Measurements from ENCODE around the gene NR2C2.
"Not testable (repeated sequence)": the region's sequence is repeated elsewhere in the genome, so short reads cannot be mapped to it uniquely, and the experiment has no call there.

Gene NR2C2

GRCh38 chr3:14959359-14959943 is 12.1 kb downstream of the NR2C2 start:
- no peak for DNase-seq (ENCODE audit: low read depth in 2 of 2)

DNA sequence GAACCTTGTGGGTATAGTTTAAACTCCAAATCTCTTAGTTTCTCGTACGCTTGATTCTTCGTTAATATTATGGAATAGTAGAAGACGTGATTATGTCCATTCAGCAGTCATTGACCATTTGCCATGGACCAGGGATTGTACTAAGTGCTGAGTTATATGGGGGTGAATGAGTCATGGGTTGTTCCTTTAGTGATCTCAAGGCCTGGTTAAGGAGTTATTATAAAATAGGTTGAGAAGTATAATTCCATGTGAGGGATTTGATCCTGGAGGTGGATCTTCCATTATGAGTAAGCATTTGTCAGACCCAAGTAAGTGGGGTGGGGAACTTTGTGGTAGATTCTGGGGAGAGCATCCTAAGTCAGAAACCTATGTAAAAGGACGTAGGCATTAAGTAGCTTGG is 15.4 kb downstream of the NR2C2 start:
- DNase-seq (ENCODE audit: low read depth in 2 of 2), result no peak

DNA sequence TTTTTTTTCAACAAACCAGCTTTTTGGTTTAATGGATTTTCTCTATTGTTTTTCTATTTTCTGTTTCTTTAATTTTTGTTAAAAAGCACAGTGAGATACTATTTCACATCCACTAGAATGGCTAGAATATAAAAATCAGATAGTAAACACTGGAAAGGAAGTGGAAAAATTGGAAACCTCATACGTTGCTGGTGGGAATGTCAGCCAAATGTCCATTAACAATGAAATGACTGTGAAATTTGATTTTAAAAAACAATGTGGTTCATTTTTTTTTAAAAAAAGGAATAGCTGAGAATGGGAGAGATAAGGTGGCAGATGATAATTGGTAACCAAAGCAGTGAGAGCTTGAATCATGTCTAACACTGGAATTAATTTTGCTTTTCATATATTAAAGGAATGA is 19.9 kb downstream of the NR2C2 start:
- DNase-seq (ENCODE audit: low read depth in 2 of 2), result no peak

GRCh38 chr3:14969671-14970070 is 22.3 kb downstream of the NR2C2 start:
- DNase-seq (ENCODE audit: low read depth in 2 of 2), result no peak

GRCh38 chr3:14976317-14976716 is 28.9 kb downstream of the NR2C2 start:
- DNase-seq (ENCODE audit: low read depth in 2 of 2), result no peak

GRCh38 chr3:14980689-14981088 is 33.3 kb downstream of the NR2C2 start:
- no peak for DNase-seq (ENCODE audit: low read depth in 2 of 2)

- no peak for DNase-seq (ENCODE audit: low read depth in 2 of 2)
These were observed 37.3 kb downstream of the NR2C2 start for GRCh38 chr3:14984581-14985113.

DNA sequence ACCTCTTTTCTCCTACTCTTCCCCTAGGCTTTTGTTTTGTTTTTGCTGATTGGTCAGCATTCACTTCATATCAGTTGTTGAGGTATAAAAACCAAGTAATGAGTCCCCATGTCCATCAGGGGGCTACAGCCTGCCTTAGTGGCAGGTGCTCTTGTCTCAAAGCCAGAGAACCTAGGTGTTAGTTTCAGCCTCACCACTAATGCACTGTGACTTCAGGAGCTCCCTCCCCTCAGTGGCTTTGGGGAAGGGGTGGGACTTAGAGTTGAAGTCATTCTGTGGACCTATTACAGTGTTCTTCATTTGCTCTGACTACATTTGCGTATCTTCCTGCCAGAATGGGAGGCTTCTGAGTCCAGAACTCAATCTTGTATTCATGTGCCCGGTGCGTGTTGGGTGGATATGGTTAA is 41.6 kb downstream of the NR2C2 start:
- no peak for DNase-seq (ENCODE audit: low read depth in 2 of 2)

- DNase-seq (ENCODE audit: low read depth in 2 of 2), result no peak
These were observed 42.8 kb downstream of the NR2C2 start for GRCh38 chr3:14989943-14990779.

GRCh38 chr3:14990780-14991148 is 43.4 kb downstream of the NR2C2 start:
- DNase-seq (ENCODE audit: low read depth in 2 of 2), result no peak

DNA sequence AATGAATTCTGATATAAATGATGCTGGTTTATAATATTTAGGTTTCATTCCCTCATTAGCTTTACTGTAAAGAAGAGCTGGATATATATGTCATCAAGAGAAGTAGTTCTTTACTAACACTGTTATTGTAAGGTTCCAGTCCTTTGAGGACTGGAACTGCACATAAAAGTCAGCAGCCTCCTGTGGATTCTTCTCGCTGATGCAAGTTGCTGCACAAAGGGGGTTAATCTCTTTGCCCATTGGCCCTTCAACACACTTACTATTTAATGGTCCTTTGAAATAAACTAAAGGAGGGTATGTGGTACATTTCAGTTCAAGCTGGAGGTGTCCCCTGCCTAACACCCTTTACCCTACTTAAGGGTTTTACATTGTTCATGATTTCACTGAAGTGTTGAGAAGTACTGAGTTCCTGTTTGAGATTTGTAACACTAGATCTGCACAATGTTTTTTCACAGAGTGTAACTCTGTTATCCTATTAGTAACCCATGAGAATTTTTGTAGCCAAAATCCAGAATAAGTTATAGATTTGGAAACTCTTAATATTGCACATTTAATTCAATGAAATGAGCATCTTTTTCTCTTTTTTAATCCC is 43.9 kb downstream of the NR2C2 start:
- DNase-seq (ENCODE audit: low read depth in 2 of 2), result no peak

DNA sequence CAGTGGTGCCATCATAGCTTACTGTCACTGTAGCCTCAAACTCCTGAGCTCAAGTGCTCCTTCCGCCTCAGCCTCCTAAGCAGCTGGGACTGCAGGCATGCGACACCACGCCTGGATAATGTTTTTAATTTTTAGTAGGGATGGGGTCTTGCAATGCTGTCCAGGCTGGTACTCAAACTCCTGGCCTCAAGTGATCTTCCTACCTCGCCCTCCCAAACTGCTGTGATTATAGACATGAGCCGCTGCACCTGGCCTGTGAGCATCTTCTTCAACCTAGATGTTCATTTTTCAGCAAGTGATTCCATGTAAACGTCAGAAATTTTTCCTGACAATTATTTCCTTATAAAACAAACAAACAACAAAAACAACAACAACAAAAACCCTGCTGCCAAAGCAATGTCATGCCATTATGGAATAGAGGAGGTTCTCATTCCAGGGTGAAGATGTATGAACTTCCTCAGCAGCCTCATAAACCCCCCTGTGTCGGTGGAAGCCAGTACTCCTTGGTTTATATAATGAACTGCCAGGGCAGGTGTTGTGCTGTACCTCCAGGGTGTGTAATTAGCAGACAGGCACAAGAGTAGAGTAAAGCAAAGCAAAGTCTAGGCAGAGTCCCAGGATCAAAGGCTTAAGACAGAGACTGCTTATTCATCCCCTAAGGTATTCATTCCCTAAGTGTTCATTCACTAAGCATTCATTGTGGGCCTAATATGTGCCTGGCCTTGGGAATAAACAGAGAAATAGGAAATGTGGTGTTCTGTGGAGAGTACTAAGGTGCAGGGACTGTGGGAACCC is 44.6 kb downstream of the NR2C2 start:
- DNase-seq (ENCODE audit: low read depth in 2 of 2), result no peak

DNA sequence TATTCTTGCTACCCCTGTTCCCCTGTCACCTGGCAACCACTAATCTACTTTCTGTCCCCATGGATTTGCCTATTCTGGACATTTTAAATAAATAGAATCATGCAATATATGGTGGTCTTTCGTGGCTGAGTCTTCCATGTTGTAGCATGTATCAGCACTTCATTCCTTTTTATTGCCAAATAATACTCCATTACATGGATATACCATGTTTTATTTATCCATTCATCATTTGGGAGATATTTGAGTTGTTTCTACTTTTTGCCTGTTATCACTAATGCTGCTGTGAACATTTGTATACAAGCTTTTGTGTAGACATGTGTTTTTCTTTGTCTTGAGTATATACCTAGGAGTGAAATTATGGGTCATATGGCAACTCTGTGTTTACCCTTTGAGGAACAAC is 50.6 kb downstream of the NR2C2 start:
- DNase-seq (ENCODE audit: low read depth in 2 of 2), result no peak

- not testable (repeated sequence) for DNase-seq (ENCODE audit: low read depth in 2 of 2)
These were observed 51.8 kb downstream of the NR2C2 start for GRCh38 chr3:14999182-14999581.

DNA sequence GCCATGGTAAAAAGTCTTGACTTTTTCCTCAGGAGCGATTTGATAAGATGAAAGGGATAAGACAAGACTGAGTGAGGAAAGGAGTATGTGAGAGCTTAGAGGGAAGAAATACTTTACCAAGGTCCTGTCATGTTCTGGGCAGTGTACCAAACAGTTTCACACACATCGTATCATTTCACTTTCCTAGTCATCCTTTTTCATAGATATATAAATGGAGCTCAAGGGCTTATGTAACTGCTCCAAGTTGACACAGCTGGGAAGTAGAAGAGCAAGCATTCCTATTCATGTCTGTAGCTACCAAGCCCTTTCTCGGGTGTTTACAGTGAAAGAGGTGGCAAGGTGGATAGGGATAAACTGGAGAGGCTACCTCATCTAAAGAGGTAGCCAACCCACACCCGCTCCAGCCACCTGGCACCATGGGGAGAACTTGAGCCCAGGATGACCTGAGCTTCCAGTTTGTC is 60.3 kb downstream of the NR2C2 start:
- no peak for DNase-seq (ENCODE audit: low read depth in 2 of 2)

DNA sequence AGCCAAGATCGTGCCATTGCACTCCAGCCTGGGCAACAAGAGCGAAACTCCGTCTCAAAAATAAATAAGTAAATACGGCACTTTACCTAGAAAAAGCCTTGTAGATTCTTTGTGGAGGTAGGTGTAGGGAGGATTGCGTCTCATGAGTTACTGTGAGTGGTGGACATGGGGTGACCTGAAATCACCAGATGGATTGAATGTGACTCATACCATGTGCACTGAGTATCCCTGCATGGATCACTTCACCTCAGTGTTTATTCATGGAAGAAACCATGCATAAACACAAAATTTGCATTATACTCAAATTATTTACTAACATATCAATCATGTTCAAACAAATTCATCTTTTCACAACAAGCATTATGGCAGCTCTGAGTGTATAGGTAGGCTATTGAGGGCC is 61.8 kb downstream of the NR2C2 start:
- no peak for DNase-seq (ENCODE audit: low read depth in 2 of 2)

DNA sequence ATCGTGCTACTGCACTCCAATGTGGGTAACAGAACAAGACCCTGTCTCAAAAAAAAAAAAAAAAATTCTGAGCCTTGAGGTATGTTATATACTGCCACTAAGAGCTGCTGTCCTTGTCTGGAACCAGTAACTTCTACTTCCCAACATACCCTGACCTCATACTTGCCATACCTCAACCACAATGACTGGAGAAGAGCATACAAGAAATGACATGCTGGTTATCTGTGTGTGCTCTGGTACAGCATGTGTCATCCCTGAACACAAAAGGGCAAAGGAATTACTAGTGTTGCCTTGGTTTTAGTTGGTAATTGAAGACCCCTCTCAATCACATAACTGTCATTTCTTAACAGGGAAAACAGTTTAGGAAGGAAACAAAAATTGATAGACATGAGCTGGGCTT is 63.3 kb downstream of the NR2C2 start:
- no peak for DNase-seq (ENCODE audit: low read depth in 2 of 2)

- DNase-seq (ENCODE audit: low read depth in 2 of 2), result no peak
These were observed 63.8 kb downstream of the NR2C2 start for GRCh38 chr3:15011174-15011573.

GRCh38 chr3:15014606-15015328 is 67.4 kb downstream of the NR2C2 start:
- no peak for DNase-seq (ENCODE audit: low read depth in 2 of 2)

GRCh38 chr3:15015456-15015855 is 68.1 kb downstream of the NR2C2 start:
- no peak for DNase-seq (ENCODE audit: low read depth in 2 of 2)

DNA sequence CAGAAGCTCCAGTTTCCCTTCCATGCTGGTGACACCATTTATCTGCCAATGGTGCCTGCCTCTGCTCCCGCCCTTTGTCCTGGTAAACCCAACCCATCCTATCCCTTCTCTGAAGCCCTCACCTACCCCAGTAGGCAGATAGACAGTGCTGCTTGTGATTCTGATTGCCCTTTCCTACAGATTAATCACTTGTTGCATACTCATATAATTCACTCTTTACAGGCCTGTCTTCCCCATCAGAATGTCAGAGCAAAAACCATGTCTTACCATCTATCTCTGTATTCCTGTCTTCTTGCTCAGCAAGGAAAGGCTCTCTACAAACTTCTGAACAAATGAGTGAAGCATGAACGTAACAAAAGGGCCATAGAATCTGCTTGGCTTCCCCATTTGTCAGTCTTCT is 69.8 kb downstream of the NR2C2 start:
- DNase-seq (ENCODE audit: low read depth in 2 of 2), result no peak

All from stimulated activated CD8-positive, alpha-beta memory T cell treated with anti-CD3 and anti-CD28 coated beads, Interleukin-2, amount 100 ng/mL, for 1 hour (primary cell).